Measurements from ENCODE around the gene SRSF4. TPM values are rescaled to one million over a fixed set of nuclear protein-coding genes. Genes with fewer than 3 reads are reported as not detected.

The SRSF4 gene
- total RNA-seq, 4 donors from 2014 or later, result 67.1 to 94.7 (median 85.2) TPM

DNA sequence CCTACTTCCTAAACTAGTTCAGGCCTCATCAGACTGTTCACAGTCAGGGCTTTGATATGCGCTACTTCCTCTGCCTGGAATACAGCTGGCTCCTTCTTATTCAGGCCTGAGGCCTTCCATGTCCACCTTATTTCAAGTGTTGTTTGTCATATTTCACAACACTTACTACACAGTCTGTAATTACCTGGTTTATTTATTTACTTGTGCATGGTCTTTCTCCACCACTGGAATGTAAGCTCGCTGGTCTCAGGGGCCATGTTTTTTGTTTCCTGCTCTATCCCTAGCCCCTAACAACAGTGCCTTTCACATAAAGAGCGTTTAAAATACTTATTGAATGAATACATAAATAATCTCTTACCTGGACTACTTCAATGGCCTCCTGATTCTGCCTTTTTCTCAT lies 4.6 kb upstream of the SRSF4 start:
- Histone ChIP-seq H3K27me3 (no peaks in the 10 kb centered on the region), H3K9me3 (no peaks in the 10 kb centered on the region), H3K4me1 (peaks cover 6 to 7% of the 10 kb centered on the region in 2 donors), H3K36me3 (no peaks in the 10 kb centered on the region), H3K27ac (no peak overlapping the region), H3K4me3 (replicated peaks in 1 of 3) (no peak overlapping the region)
- intact Hi-C loops (cut with DNase I), result no loop called here
- no peak for DNase-seq
- 77 to 83% methylated on average over 3 of the region's 3 CpGs for WGBS, 2 donors
- TF ChIP-seq, protein P1, sequence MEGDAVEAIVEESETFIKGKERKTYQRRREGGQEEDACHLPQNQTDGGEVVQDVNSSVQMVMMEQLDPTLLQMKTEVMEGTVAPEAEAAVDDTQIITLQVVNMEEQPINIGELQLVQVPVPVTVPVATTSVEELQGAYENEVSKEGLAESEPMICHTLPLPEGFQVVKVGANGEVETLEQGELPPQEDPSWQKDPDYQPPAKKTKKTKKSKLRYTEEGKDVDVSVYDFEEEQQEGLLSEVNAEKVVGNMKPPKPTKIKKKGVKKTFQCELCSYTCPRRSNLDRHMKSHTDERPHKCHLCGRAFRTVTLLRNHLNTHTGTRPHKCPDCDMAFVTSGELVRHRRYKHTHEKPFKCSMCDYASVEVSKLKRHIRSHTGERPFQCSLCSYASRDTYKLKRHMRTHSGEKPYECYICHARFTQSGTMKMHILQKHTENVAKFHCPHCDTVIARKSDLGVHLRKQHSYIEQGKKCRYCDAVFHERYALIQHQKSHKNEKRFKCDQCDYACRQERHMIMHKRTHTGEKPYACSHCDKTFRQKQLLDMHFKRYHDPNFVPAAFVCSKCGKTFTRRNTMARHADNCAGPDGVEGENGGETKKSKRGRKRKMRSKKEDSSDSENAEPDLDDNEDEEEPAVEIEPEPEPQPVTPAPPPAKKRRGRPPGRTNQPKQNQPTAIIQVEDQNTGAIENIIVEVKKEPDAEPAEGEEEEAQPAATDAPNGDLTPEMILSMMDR (IDR thresholded peaks at IDR 0.05), result no peak
- no peak for TF ChIP-seq POLR2A (IDR thresholded peaks at IDR 0.05)

DNA sequence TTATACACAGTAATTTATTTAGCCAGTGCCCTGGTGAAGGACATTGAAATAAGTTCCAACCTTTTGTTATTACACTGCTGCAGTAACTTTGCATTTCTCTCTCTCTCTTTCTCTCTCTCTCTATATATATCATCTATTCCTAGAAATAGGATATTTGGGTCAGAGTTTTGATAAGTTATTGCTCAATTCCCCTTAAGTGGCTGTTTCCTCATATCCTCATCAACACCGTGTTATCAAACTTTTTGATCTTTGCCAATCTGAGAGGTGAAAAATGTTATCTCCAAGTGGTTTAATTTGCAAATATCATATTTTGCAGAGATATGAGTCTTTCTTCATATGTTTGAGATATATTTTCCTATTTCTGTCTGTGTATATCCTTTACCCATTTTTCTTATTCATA lies 1.6 kb upstream of the SRSF4 start:
- TF ChIP-seq, protein P1 (IDR thresholded peaks at IDR 0.05), result no peak
- no peak for TF ChIP-seq POLR2A (IDR thresholded peaks at IDR 0.05)

DNA sequence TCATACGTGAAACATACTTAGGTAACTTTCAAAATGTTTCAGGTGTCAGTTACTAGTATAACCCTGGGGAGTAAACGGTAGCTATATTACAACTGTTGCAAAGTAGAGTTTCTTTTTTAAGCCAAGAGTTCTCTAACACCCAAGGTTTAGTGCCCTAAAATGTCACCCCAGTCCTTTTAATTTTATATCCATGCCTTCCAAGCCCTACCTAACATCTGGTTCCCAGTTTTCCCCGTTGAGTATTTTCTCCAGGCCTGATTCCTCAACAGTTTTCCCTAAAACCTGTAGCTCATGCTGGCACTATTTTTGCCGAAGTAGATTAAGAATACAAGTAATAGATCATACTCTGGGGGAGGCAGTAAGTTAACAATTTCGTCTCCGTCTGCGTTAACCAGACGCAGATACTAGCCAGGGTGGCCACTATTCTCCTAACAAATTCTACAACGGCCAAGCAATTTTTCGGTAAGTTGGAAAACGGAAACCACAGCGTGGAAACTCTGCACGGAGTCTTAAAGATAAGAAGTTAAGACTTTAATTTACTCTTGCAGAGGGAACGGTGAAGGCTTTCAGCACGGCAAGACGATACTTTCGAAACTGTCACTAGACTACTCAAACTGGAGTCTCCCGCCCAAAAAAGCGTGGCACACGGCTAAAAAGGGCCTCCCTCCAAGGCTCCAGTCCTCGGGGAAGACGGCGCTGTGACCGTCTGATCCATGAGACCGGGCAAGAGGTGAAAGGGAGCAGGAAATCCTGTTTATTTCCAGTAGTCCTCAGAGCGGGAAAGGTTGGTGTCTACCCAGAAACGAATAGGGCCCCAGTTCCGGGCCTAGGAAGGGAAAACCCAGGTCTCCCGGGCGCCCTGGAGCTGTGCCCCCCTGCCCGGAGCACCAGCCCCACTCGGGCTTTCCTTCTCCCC lies 945 bp downstream of the SRSF4 start:
- Histone ChIP-seq H3K27ac (peak overlapping the region; percentile 99 to 100 (median 99)), H3K36me3 (peaks cover 0 to 5% of the 10 kb centered on the region in 2 donors), H3K27me3 (no peaks in the 10 kb centered on the region), H3K4me1 (peaks cover 34 to 44% of the 10 kb centered on the region in 2 donors), H3K9me3 (no peaks in the 10 kb centered on the region), H3K4me3 (replicated peaks in 1 of 3) (peak overlapping the region; percentile 43 to 100 (median 96))
- TF ChIP-seq, protein P1 (IDR thresholded peaks at IDR 0.05), result no peak
- no peak for DNase-seq
- intact Hi-C loops (cut with DNase I), result loop anchor here (5.0 kb wide), 1 partner anchor 53 kb away; no protein-coding TSS in a partner anchor
- WGBS, 2 donors, result 1% methylated on average over 25 to 27 of the region's 32 CpGs

More for the DNA sequence above, 1.6 kb upstream of the SRSF4 start:
- Histone ChIP-seq H3K36me3 (peaks cover 0 to 5% of the 10 kb centered on the region in 2 donors), H3K4me3 (replicated peaks in 1 of 3) (no peak overlapping the region), H3K27me3 (no peaks in the 10 kb centered on the region), H3K9me3 (no peaks in the 10 kb centered on the region), H3K27ac (no peak overlapping the region), H3K4me1 (peaks cover 24 to 30% of the 10 kb centered on the region in 2 donors)
- 84 to 87% methylated on average over 1 of the region's 1 CpG for WGBS, 2 donors
- no peak for DNase-seq
- intact Hi-C loops (cut with DNase I), result loop anchor here (5.0 kb wide), 1 partner anchor 56 kb away; no protein-coding TSS in a partner anchor

DNA sequence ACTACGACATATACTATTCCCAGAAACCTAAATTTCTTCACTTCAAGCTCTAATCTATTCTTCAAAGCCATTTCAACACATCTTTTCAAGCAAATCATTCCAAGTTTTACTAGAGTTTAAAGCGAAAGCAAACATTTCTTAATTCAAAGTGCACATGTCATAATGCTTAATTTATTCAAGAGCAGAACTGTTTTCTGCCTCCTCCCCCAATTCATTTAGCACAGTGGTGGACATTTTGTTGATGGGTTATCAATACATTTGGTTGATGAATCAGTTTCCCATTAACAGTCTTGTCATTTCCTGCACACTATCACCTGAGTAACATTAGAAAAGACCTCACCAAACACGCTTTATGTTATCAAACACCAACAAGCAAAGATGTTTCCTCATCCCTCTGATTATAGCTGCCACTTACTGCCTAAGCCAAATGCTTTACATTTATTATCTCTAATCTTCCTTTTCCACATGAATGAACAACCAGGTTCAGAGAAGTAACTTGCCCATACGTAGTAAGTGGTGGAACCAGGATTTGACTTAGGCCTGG lies 2.0 kb downstream of the SRSF4 start:
- TF ChIP-seq, protein P1 (IDR thresholded peaks at IDR 0.05), result no peak
- 41 to 42% methylated on average over 4 of the region's 4 CpGs for WGBS, 2 donors
- no peak for DNase-seq
- H3K36me3 ChIP-seq, result peaks cover 0 to 5% of the 10 kb centered on the region in 2 donors
- peak overlapping the region in 2 of 3 donors; percentile 96 to 100 for H3K4me3 ChIP-seq (replicated peaks in 1 of 3)
- H3K27me3 ChIP-seq, result no peaks in the 10 kb centered on the region
- intact Hi-C loops (cut with DNase I), result loop anchor here (5.0 kb wide), 1 partner anchor 52 kb away; no protein-coding TSS in a partner anchor
- peak overlapping the region in 1 of 3 donors; percentile 99 for H3K27ac ChIP-seq
- H3K4me1 ChIP-seq, result peaks cover 34 to 46% of the 10 kb centered on the region in 2 donors
- H3K9me3 ChIP-seq, result no peaks in the 10 kb centered on the region

Measured in thyroid gland (tissue), 4 donors.